Measurements from ENCODE around the gene GPSM1.

The GPSM1 gene

GRCh38 chr9:136331030-136331429, 3.7 kb downstream of the GPSM1 start:
- no peaks in the 10 kb centered on the region for H3K27me3 ChIP-seq (replicated peaks; ENCODE audit: control insufficient read depth, insufficient read depth, low read length)
- no peak overlapping the region for H3K4me3 ChIP-seq (ENCODE audit: low read length)
- no peaks in the 10 kb centered on the region for H3K9me3 ChIP-seq (ENCODE audit: control insufficient read depth, low read length)
- peaks cover 17% of the 10 kb centered on the region for H3K4me1 ChIP-seq (ENCODE audit: control insufficient read depth, insufficient read depth, low read length)
- no peak for DNase-seq (ENCODE audit: low read depth)
- no peaks in the 10 kb centered on the region for H3K36me3 ChIP-seq (ENCODE audit: control insufficient read depth, insufficient read depth, low read length, severe bottlenecking)
- H3K9ac ChIP-seq (ENCODE audit: low read length) = no peak overlapping the region

DNA sequence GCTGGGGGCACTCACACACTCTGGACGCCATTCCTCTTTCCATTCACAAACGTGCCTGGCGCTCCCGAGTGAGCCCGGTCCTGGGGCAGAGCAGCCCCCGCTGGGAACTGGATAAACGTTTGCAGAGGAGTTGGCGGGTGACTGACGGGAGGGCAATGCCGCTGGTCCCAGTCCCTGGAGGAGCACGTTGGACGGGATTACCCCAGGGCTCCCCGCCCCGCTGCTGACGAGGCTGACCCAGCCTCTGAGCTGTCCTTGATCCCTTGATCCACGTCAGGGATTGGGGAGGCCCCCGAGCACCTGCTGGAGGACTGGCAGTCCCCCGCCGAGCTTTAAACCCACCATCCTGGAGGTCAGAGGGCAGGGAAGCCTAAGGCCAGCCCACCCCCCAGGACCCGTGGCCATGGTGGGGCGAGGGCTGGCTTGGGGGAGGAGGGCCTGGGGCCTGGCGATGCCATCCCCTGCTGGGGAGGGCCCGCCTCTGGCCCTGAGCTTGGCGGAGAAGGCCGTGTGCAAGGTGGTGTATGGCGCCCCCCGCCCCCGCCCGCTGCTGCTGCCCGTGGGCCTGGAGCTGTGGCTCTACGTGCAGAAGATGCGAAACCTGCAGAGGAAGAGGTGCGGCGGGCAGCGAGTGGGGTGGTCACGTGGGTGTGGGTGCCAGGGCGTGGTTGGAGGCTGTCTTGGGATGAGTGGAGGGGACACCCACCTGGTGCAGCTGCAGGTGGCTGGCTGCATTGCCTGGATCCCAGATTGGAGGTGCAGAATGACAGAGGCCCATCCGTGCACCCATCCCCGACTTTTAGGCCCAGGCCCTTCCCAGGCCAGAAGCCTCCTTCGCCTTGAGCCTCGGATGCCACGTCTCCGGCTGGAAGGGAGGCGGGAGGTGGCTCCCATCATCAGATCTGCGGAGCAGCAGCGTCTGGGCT, 4.5 kb downstream of the GPSM1 start:
- peaks cover 2% of the 10 kb centered on the region for H3K36me3 ChIP-seq (ENCODE audit: control insufficient read depth, insufficient read depth, low read length, severe bottlenecking)
- H3K4me1 ChIP-seq (ENCODE audit: control insufficient read depth, insufficient read depth, low read length) = peaks cover 17% of the 10 kb centered on the region
- no peaks in the 10 kb centered on the region for H3K9me3 ChIP-seq (ENCODE audit: control insufficient read depth, low read length)
- no peaks in the 10 kb centered on the region for H3K27me3 ChIP-seq (replicated peaks; ENCODE audit: control insufficient read depth, insufficient read depth, low read length)
- DNase-seq (ENCODE audit: low read depth) = no peak
- no peak overlapping the region for H3K4me3 ChIP-seq (ENCODE audit: low read length)
- H3K9ac ChIP-seq (ENCODE audit: low read length) = no peak overlapping the region

DNA sequence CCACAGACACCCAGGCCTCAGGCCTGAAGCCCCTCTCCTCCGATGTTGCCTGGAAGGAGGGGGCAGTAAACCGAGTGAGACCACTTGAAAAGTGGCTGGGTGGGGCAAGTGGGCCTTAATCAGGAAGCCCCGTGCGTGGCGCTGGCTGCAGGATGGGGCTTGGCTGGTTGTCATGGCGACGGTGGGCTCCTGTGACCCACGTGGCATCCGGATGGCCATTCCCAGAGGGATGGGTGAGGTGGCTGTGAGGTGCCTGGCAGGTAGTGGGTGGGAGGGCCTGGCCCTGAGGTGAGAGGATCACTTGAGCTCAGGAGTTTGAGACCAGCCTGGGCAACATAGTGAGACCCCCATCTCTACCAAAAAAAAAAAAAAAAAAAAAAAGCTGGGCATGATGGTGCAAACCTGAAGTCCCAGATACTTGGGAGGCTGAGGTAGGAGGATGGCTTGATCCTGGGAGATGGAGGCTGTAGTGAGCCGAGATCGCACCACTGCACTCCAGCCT, 5.2 kb downstream of the GPSM1 start:
- no peak for DNase-seq (ENCODE audit: low read depth)
- H3K36me3 ChIP-seq (ENCODE audit: control insufficient read depth, insufficient read depth, low read length, severe bottlenecking) = peaks cover 3% of the 10 kb centered on the region

DNA sequence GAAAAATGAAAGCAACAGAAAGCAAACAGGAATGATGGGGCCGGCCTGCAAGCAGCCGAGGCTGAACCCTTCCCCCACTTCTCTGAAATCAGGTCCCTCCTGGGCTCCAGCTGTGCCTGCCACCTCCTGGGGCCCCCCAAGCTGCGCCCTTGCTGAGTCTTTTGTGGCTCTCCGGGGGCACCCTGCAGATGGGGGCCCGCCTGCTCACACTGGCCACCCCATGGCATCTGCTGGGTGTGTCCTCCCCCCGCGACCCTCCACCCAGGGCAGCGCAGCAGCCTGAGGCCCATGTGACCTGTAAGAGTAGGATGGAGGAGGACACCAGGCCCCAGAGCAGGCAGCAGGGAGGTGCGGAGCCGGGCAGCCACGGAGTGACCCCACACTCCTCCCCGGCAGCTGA, 5.7 kb downstream of the GPSM1 start:
- no peak overlapping the region for H3K4me3 ChIP-seq (ENCODE audit: low read length)
- H3K27me3 ChIP-seq (replicated peaks; ENCODE audit: control insufficient read depth, insufficient read depth, low read length) = no peaks in the 10 kb centered on the region
- no peak overlapping the region for H3K9ac ChIP-seq (ENCODE audit: low read length)
- no peaks in the 10 kb centered on the region for H3K9me3 ChIP-seq (ENCODE audit: control insufficient read depth, low read length)
- H3K36me3 ChIP-seq (ENCODE audit: control insufficient read depth, insufficient read depth, low read length, severe bottlenecking) = peaks cover 3% of the 10 kb centered on the region
- peaks cover 15% of the 10 kb centered on the region for H3K4me1 ChIP-seq (ENCODE audit: control insufficient read depth, insufficient read depth, low read length)
- no peak for DNase-seq (ENCODE audit: low read depth)

More for the DNA sequence above, 5.2 kb downstream of the GPSM1 start:
- peaks cover 17% of the 10 kb centered on the region for H3K4me1 ChIP-seq (ENCODE audit: control insufficient read depth, insufficient read depth, low read length)
- H3K9me3 ChIP-seq (ENCODE audit: control insufficient read depth, low read length) = no peaks in the 10 kb centered on the region
- H3K4me3 ChIP-seq (ENCODE audit: low read length) = no peak overlapping the region
- H3K9ac ChIP-seq (ENCODE audit: low read length) = no peak overlapping the region
- no peaks in the 10 kb centered on the region for H3K27me3 ChIP-seq (replicated peaks; ENCODE audit: control insufficient read depth, insufficient read depth, low read length)

DNA sequence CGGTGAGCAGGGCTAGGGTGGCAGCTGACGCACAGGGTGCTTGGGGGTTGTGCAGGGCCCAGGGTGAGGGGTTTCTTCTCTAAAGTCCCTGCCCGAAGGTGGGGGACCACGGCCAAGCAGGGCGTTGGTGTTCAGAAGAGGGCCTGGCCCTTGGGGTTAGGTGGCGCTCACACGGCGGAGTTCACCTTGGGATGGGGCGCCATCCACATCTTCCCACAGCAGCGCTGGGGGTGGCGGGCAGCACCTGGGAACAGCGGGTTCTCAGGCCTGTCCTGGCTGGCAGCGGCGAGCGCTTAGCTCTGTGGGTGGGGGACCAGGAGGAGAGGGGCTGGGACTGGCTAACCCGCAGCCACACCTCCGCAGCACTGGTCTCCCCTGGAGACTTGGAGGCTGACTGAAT, 6.1 kb downstream of the GPSM1 start:
- Histone ChIP-seq H3K9ac (ENCODE audit: low read length) (no peak overlapping the region), H3K36me3 (ENCODE audit: control insufficient read depth, insufficient read depth, low read length, severe bottlenecking) (peaks cover 5% of the 10 kb centered on the region), H3K4me3 (ENCODE audit: low read length) (no peak overlapping the region), H3K9me3 (ENCODE audit: control insufficient read depth, low read length) (no peaks in the 10 kb centered on the region), H3K4me1 (ENCODE audit: control insufficient read depth, insufficient read depth, low read length) (peaks cover 10% of the 10 kb centered on the region), H3K27me3 (replicated peaks; ENCODE audit: control insufficient read depth, insufficient read depth, low read length) (no peaks in the 10 kb centered on the region)
- DNase-seq (ENCODE audit: low read depth) = no peak

- Histone ChIP-seq H3K27me3 (replicated peaks; ENCODE audit: control insufficient read depth, insufficient read depth, low read length) (no peaks in the 10 kb centered on the region), H3K9me3 (ENCODE audit: control insufficient read depth, low read length) (no peaks in the 10 kb centered on the region), H3K9ac (ENCODE audit: low read length) (no peak overlapping the region), H3K4me3 (ENCODE audit: low read length) (no peak overlapping the region), H3K4me1 (ENCODE audit: control insufficient read depth, insufficient read depth, low read length) (no peaks in the 10 kb centered on the region), H3K36me3 (ENCODE audit: control insufficient read depth, insufficient read depth, low read length, severe bottlenecking) (peaks cover 6% of the 10 kb centered on the region)
- DNase-seq (ENCODE audit: low read depth) = no peak
Observed at GRCh38 chr9:136334541-136334940, 7.2 kb downstream of the GPSM1 start.

- H3K9ac ChIP-seq (ENCODE audit: low read length) = no peak overlapping the region
- no peak for DNase-seq (ENCODE audit: low read depth)
- H3K27me3 ChIP-seq (replicated peaks; ENCODE audit: control insufficient read depth, insufficient read depth, low read length) = no peaks in the 10 kb centered on the region
- H3K36me3 ChIP-seq (ENCODE audit: control insufficient read depth, insufficient read depth, low read length, severe bottlenecking) = peaks cover 6% of the 10 kb centered on the region
- H3K9me3 ChIP-seq (ENCODE audit: control insufficient read depth, low read length) = no peaks in the 10 kb centered on the region
- no peak overlapping the region for H3K4me3 ChIP-seq (ENCODE audit: low read length)
- H3K4me1 ChIP-seq (ENCODE audit: control insufficient read depth, insufficient read depth, low read length) = no peaks in the 10 kb centered on the region
Observed at GRCh38 chr9:136335296-136336155, 8.2 kb downstream of the GPSM1 start.

DNA sequence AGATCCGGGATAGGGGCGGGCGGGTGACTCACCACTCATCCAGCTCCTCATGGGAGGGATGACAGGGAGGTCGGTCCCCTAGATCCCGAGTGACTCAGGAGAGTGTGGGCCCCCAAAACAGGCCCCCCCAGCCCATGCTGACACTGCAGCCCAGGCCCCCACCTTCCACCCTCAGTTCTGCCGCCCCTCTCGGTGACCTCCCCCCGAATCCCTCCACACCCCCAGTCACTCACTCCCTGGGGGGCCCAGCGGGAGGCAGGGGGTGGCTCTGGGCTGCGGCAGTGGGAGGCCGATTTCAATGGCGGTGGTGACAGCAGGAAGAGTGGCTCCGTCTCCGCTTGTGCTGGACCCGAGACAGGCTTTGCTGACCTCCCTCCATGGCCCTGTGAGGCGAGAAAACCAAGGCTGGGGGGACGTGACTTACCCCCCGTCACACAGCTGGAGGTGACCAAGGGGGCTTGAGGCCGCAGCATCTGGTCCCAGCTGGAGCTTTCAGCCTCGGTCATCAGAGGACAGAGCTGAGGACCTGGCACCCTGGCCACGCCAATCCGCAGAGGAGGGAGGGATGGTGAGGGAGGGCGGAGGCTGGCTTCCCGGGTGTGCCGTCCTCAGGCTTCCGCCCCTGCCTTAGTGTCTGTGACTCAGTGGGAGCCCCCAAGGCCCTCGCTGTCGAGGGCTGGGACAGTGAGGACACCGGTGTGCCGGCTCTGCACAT, 9.0 kb downstream of the GPSM1 start:
- no peaks in the 10 kb centered on the region for H3K9me3 ChIP-seq (ENCODE audit: control insufficient read depth, low read length)
- no peak for DNase-seq (ENCODE audit: low read depth)
- H3K36me3 ChIP-seq (ENCODE audit: control insufficient read depth, insufficient read depth, low read length, severe bottlenecking) = peaks cover 6% of the 10 kb centered on the region
- H3K4me3 ChIP-seq (ENCODE audit: low read length) = no peak overlapping the region
- H3K4me1 ChIP-seq (ENCODE audit: control insufficient read depth, insufficient read depth, low read length) = no peaks in the 10 kb centered on the region
- no peaks in the 10 kb centered on the region for H3K27me3 ChIP-seq (replicated peaks; ENCODE audit: control insufficient read depth, insufficient read depth, low read length)
- no peak overlapping the region for H3K9ac ChIP-seq (ENCODE audit: low read length)

- Histone ChIP-seq H3K4me3 (ENCODE audit: low read length) (no peak overlapping the region), H3K27me3 (replicated peaks; ENCODE audit: control insufficient read depth, insufficient read depth, low read length) (no peaks in the 10 kb centered on the region), H3K9ac (ENCODE audit: low read length) (no peak overlapping the region), H3K36me3 (ENCODE audit: control insufficient read depth, insufficient read depth, low read length, severe bottlenecking) (peaks cover 6% of the 10 kb centered on the region), H3K4me1 (ENCODE audit: control insufficient read depth, insufficient read depth, low read length) (no peaks in the 10 kb centered on the region), H3K9me3 (ENCODE audit: control insufficient read depth, low read length) (no peaks in the 10 kb centered on the region)
- DNase-seq (ENCODE audit: low read depth) = no peak
Observed at GRCh38 chr9:136336881-136337280, 9.5 kb downstream of the GPSM1 start.

DNA sequence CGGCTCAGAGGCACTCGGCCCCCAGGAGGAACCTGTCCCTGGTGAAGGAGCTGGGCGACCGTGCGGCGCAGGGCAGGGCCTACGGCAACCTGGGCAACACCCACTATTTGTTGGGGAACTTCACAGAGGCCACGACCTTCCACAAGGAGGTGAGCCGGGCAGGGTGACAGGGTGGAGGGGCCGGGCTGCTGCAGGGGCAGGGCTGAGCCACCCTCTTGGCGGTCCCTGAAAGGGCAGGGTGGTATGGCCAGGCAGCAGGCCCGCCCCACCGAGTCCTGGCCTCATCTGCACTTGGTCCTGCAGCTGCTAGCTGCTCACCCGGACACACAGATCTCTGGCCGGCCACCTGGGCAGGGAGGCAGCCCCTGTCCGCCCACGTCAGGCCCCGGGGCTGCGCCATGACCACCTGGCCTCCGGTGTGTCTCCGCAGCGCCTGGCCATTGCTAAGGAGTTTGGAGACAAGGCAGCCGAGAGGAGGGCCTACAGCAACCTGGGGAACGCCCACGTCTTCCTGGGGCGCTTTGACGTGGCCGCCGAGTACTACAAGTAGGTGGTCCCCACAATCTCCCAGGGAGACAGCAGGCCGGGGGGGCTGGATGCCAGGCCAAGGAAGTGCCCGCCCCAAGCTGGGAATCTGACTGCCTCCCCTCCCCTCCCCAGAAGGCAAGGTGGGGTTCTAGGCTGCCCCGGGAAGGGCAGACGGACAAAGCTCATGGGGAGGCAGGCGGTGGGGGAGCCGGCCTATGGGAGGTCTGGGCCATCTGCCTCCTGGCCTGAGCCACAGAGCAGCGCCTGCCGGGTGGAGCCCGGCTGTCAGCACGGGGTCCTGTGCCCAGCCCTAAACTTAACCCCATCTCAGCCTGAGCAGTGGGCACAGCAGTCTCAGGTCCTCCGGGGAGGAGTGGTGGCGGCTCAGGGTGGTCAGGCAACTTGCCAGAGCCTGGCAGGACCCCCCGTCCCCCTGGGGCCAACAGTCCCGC, 10.4 kb downstream of the GPSM1 start:
- H3K27me3 ChIP-seq (replicated peaks; ENCODE audit: control insufficient read depth, insufficient read depth, low read length) = no peaks in the 10 kb centered on the region
- peaks cover 6% of the 10 kb centered on the region for H3K36me3 ChIP-seq (ENCODE audit: control insufficient read depth, insufficient read depth, low read length, severe bottlenecking)
- no peak overlapping the region for H3K4me3 ChIP-seq (ENCODE audit: low read length)
- no peak for DNase-seq (ENCODE audit: low read depth)
- H3K4me1 ChIP-seq (ENCODE audit: control insufficient read depth, insufficient read depth, low read length) = no peaks in the 10 kb centered on the region
- no peaks in the 10 kb centered on the region for H3K9me3 ChIP-seq (ENCODE audit: control insufficient read depth, low read length)
- no peak overlapping the region for H3K9ac ChIP-seq (ENCODE audit: low read length)

Measured in adipocyte (in vitro differentiated cells).